ENCODE measurements around the gene PLA2G4F. TPM values are rescaled to one million over a fixed set of nuclear protein-coding genes. Genes with fewer than 3 reads are reported as not detected.

Gene PLA2G4F
- total RNA-seq, 1 experiment from 2014 or later, result 1.9 TPM

- no peak for TF ChIP-seq EZH2 (IDR thresholded peaks at IDR 0.05; ENCODE audit: low read depth)
- TF ChIP-seq CTCF (conservative IDR thresholded peaks at IDR 0.05), result no peak
- ChIA-PET CTCF (no interaction called here), POLR2A (ENCODE audit: unreplicated experiment) (no interaction called here)
- no peaks in the 10 kb centered on the region for H3K9me3 ChIP-seq (ENCODE audit: insufficient read depth, low read depth)
- H3K36me3 ChIP-seq (ENCODE audit: low read depth), result peaks cover 4% of the 10 kb centered on the region; the same call in 1 of the 2 replicates
- no TSS peak for BruUV-seq (replicated peaks)
- H4K20me1 ChIP-seq (ENCODE audit: insufficient read depth), result no peaks in the 10 kb centered on the region
- H3K27me3 ChIP-seq (ENCODE audit: insufficient read depth, low read depth), result no peaks in the 10 kb centered on the region
- no peak overlapping the region for H2AFZ ChIP-seq
- no peaks in the 10 kb centered on the region for H3K9me2 ChIP-seq (ENCODE audit: insufficient read depth)
- DNase-seq, result no peak
- intact Hi-C loops (cut with micrococcal nuclease; ENCODE audit: unreplicated experiment), result no loop called here
- H3K27ac ChIP-seq, result no peak overlapping the region
- no peak overlapping the region for H3K4me3 ChIP-seq
- no peaks in the 10 kb centered on the region for H3K79me2 ChIP-seq (ENCODE audit: low read depth)
- H3K4me1 ChIP-seq (replicated peaks; ENCODE audit: insufficient read depth), result no peaks in the 10 kb centered on the region
- H3K4me2 ChIP-seq, result no peak overlapping the region
- no peaks in the 10 kb centered on the region for H3F3A ChIP-seq (ENCODE audit: insufficient read depth, low read depth)
Measured at GRCh38 chr15:42171795-42172194, 15.4 kb upstream of the PLA2G4F start.

- H4K20me1 ChIP-seq (ENCODE audit: insufficient read depth), result no peaks in the 10 kb centered on the region
- TF ChIP-seq EZH2 (IDR thresholded peaks at IDR 0.05; ENCODE audit: low read depth), result no peak
- TF ChIP-seq CTCF (conservative IDR thresholded peaks at IDR 0.05), result no peak
- H2AFZ ChIP-seq, result no peak overlapping the region
- no peaks in the 10 kb centered on the region for H3K79me2 ChIP-seq (ENCODE audit: low read depth)
- ChIA-PET CTCF (no interaction called here), POLR2A (ENCODE audit: unreplicated experiment) (no interaction called here)
- no peaks in the 10 kb centered on the region for H3F3A ChIP-seq (ENCODE audit: insufficient read depth, low read depth)
- no peak overlapping the region for H3K27ac ChIP-seq
- H3K4me1 ChIP-seq (replicated peaks; ENCODE audit: insufficient read depth), result no peaks in the 10 kb centered on the region
- no peak for DNase-seq
- H3K4me3 ChIP-seq, result no peak overlapping the region
- intact Hi-C loops (cut with micrococcal nuclease; ENCODE audit: unreplicated experiment), result no loop called here
- no peaks in the 10 kb centered on the region for H3K9me2 ChIP-seq (ENCODE audit: insufficient read depth)
- H3K27me3 ChIP-seq (ENCODE audit: insufficient read depth, low read depth), result no peaks in the 10 kb centered on the region
- no peaks in the 10 kb centered on the region for H3K9me3 ChIP-seq (ENCODE audit: insufficient read depth, low read depth)
- no peak overlapping the region for H3K4me2 ChIP-seq
- BruUV-seq (replicated peaks), result no TSS peak
- peaks cover 4% of the 10 kb centered on the region; the same call in 1 of the 2 replicates for H3K36me3 ChIP-seq (ENCODE audit: low read depth)
Measured at GRCh38 chr15:42171122-42171521, 14.7 kb upstream of the PLA2G4F start.

- Histone ChIP-seq H3K27ac (no peak overlapping the region), H3K9me3 (ENCODE audit: insufficient read depth, low read depth) (no peaks in the 10 kb centered on the region), H4K20me1 (ENCODE audit: insufficient read depth) (no peaks in the 10 kb centered on the region), H3K9me2 (ENCODE audit: insufficient read depth) (no peaks in the 10 kb centered on the region), H2AFZ (no peak overlapping the region), H3K27me3 (ENCODE audit: insufficient read depth, low read depth) (no peaks in the 10 kb centered on the region), H3K79me2 (ENCODE audit: low read depth) (no peaks in the 10 kb centered on the region), H3K36me3 (ENCODE audit: low read depth) (peaks cover 4% of the 10 kb centered on the region; the same call in 1 of the 2 replicates), H3K4me2 (no peak overlapping the region), H3K4me1 (replicated peaks; ENCODE audit: insufficient read depth) (no peaks in the 10 kb centered on the region), H3K4me3 (no peak overlapping the region), H3F3A (ENCODE audit: insufficient read depth, low read depth) (no peaks in the 10 kb centered on the region)
- DNase-seq, result no peak
- ChIA-PET POLR2A (ENCODE audit: unreplicated experiment) (no interaction called here), CTCF (no interaction called here)
- BruUV-seq (replicated peaks), result no TSS peak
- intact Hi-C loops (cut with micrococcal nuclease; ENCODE audit: unreplicated experiment), result no loop called here
- TF ChIP-seq CTCF (conservative IDR thresholded peaks at IDR 0.05), result no peak
- TF ChIP-seq EZH2 (IDR thresholded peaks at IDR 0.05; ENCODE audit: low read depth), result no peak
Measured at GRCh38 chr15:42166225-42166940, 9.9 kb upstream of the PLA2G4F start.

Measured in PC-9 (cell line).